GM18498 (cell line): ENCODE data around the gene DIMT1.

ENCODE experiments used
- ATAC-seq: cut with Tn5 transposase; IDR thresholded peaks from one replicate; pipeline ENCODE4 v1.9.1; 2021; ENCODE audit warnings: mild to moderate bottlenecking, moderate library complexity; ENCODE audit not compliant: unreplicated experiment

Gene DIMT1

GRCh38 chr5:62372600-62372999 lies 31.1 kb downstream of the DIMT1 start:
- no peak for ATAC-seq

GRCh38 chr5:62371409-62371808 lies 32.3 kb downstream of the DIMT1 start:
- ATAC-seq = no peak

- no peak for ATAC-seq
Measured at GRCh38 chr5:62369039-62369438, 34.7 kb downstream of the DIMT1 start.

GRCh38 chr5:62362701-62363100 lies 41.0 kb downstream of the DIMT1 start:
- no peak for ATAC-seq

GRCh38 chr5:62354028-62354874 lies 49.5 kb downstream of the DIMT1 start:
- peak; percentile 86 for ATAC-seq

GRCh38 chr5:62348723-62349481 lies 54.8 kb downstream of the DIMT1 start:
- no peak for ATAC-seq

- ATAC-seq = no peak
Measured at GRCh38 chr5:62347928-62348327, 55.8 kb downstream of the DIMT1 start.

GRCh38 chr5:62346748-62347147 lies 57.0 kb downstream of the DIMT1 start:
- ATAC-seq = no peak

GRCh38 chr5:62343428-62343827 lies 60.3 kb downstream of the DIMT1 start:
- no peak for ATAC-seq

GRCh38 chr5:62342476-62342837 lies 61.2 kb downstream of the DIMT1 start:
- ATAC-seq = peak; percentile 69

GRCh38 chr5:62341783-62342475 lies 61.8 kb downstream of the DIMT1 start:
- ATAC-seq = peak; percentile 81

- no peak for ATAC-seq
Measured at GRCh38 chr5:62340979-62341378, 62.7 kb downstream of the DIMT1 start.

- no peak for ATAC-seq
Measured at GRCh38 chr5:62340392-62340791, 63.3 kb downstream of the DIMT1 start.
